Measurements from ENCODE around the gene LRP1-AS.

GRCh38 chr12:57173089-57173488, 25.7 kb upstream of the LRP1-AS start:
- TF ChIP-seq PREB (CRISPR knock-in tag; IDR thresholded peaks at IDR 0.05; ENCODE audit: borderline replicate concordance): no peak
- TF ChIP-seq JUN (CRISPR knock-in tag; IDR thresholded peaks at IDR 0.05): no peak
- TF ChIP-seq, protein P1, sequence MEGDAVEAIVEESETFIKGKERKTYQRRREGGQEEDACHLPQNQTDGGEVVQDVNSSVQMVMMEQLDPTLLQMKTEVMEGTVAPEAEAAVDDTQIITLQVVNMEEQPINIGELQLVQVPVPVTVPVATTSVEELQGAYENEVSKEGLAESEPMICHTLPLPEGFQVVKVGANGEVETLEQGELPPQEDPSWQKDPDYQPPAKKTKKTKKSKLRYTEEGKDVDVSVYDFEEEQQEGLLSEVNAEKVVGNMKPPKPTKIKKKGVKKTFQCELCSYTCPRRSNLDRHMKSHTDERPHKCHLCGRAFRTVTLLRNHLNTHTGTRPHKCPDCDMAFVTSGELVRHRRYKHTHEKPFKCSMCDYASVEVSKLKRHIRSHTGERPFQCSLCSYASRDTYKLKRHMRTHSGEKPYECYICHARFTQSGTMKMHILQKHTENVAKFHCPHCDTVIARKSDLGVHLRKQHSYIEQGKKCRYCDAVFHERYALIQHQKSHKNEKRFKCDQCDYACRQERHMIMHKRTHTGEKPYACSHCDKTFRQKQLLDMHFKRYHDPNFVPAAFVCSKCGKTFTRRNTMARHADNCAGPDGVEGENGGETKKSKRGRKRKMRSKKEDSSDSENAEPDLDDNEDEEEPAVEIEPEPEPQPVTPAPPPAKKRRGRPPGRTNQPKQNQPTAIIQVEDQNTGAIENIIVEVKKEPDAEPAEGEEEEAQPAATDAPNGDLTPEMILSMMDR (IDR thresholded peaks at IDR 0.05): peak; percentile 50; the same call in 1 of the 2 replicates
- TF ChIP-seq MAX (CRISPR knock-in tag; IDR thresholded peaks at IDR 0.05): no peak
- TF ChIP-seq ESRRA (CRISPR knock-in tag; IDR thresholded peaks at IDR 0.05; ENCODE audit: borderline replicate concordance): no peak
- TF ChIP-seq, protein P2, sequence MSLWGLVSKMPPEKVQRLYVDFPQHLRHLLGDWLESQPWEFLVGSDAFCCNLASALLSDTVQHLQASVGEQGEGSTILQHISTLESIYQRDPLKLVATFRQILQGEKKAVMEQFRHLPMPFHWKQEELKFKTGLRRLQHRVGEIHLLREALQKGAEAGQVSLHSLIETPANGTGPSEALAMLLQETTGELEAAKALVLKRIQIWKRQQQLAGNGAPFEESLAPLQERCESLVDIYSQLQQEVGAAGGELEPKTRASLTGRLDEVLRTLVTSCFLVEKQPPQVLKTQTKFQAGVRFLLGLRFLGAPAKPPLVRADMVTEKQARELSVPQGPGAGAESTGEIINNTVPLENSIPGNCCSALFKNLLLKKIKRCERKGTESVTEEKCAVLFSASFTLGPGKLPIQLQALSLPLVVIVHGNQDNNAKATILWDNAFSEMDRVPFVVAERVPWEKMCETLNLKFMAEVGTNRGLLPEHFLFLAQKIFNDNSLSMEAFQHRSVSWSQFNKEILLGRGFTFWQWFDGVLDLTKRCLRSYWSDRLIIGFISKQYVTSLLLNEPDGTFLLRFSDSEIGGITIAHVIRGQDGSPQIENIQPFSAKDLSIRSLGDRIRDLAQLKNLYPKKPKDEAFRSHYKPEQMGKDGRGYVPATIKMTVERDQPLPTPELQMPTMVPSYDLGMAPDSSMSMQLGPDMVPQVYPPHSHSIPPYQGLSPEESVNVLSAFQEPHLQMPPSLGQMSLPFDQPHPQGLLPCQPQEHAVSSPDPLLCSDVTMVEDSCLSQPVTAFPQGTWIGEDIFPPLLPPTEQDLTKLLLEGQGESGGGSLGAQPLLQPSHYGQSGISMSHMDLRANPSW (CRISPR knock-in tag; conservative IDR thresholded peaks at IDR 0.05; ENCODE audit: low read depth): no peak
- no peak for TF ChIP-seq ZNF219 (CRISPR knock-in tag; IDR thresholded peaks at IDR 0.05; ENCODE audit: borderline replicate concordance)
- TF ChIP-seq ZBTB43 (CRISPR knock-in tag; IDR thresholded peaks at IDR 0.05): no peak
- TF ChIP-seq E2F1 (CRISPR knock-in tag; IDR thresholded peaks at IDR 0.05): no peak
- TF ChIP-seq NR3C1 (CRISPR knock-in tag; conservative IDR thresholded peaks at IDR 0.05; ENCODE audit: low read depth): no peak
- no peak for TF ChIP-seq JAZF1 (CRISPR knock-in tag; IDR thresholded peaks at IDR 0.05)
- no peak for TF ChIP-seq NFE2L1 (CRISPR knock-in tag; IDR thresholded peaks at IDR 0.05)
- no peak for TF ChIP-seq GABPB1 (CRISPR knock-in tag; IDR thresholded peaks at IDR 0.05)
- TF ChIP-seq ATF6 (CRISPR knock-in tag; IDR thresholded peaks at IDR 0.05): no peak

Data from WTC11 (cell line).